Mucosa of descending colon (tissue), 3 donors: ENCODE data around the gene RNF141. TPM values are rescaled to one million over a fixed set of nuclear protein-coding genes. Genes with fewer than 3 reads are reported as not detected.

ENCODE experiments used
- ATAC-seq: fragments of 200-7000 bp; cut with Tn5 transposase; one replicate; pipeline ENCODE4 v1.9.1; 2020; ENCODE audit warnings: mild to moderate bottlenecking, moderate library complexity
- DNase-seq, 3 donors: peaks; one replicate each; pipeline ENCODE4 v3.0.0-alpha.2; 2020
- H3K36me3 ChIP-seq: fragments of 200-600 bp; one replicate; pipeline ENCODE4 v1.8.0; 2021; ENCODE audit warnings: low read depth, mild to moderate bottlenecking
- H3K4me1 ChIP-seq: fragments of 200-600 bp; one replicate; pipeline ENCODE4 v1.8.0; 2021; ENCODE audit warnings: low read depth, mild to moderate bottlenecking
- H3K4me3 ChIP-seq: fragments of 200-600 bp; one replicate; pipeline ENCODE4 v1.8.0; 2021; ENCODE audit warnings: mild to moderate bottlenecking
- H3K9me3 ChIP-seq: fragments of 200-600 bp; one replicate; pipeline ENCODE4 v1.8.0; 2021; ENCODE audit warnings: mild to moderate bottlenecking
- CTCF ChIP-seq: fragments of 200-600 bp; IDR thresholded peaks from one replicate; pipeline ENCODE4 v1.8.0; 2022; ENCODE audit warnings: antibody characterized with exemption, mild to moderate bottlenecking
- intact Hi-C, 2 donors: fragments of 100-400 bp; cut with DNase I in 1 of 2; cut with micrococcal nuclease in 1 of 2; formaldehyde crosslinking; loops; one replicate each; pipeline versions ENCODE4 v1.11.0 to v1.11.1; 2022; cut with DNase I, micrococcal nuclease
- total RNA-seq, 3 donors: library from RNA; stranded (reverse); fragmentation: NEBNext Ultra II Directional in 2 of 3; extraction: Animal tissue kit (Norgen Biotek cat#: 25700) in 2 of 3; gene quantifications; one replicate each; pipeline versions ENCODE4 v1.2.1 to v1.2.4, GENCODE V29; 2021 to 2023
- donor health status: DM: no; HTN: no; CAD: no; lungs with moderate emphysema.
- donor health status: DM: no; HTN: no; CAD: no.
- donor health status: DM: no; HTN: yes; CAD: no.

RNF141 gene
- total RNA-seq, 3 donors from 2014 or later = 32.8 to 35.5 (median 34.7) TPM

- intact Hi-C loops = no loop called here
- Histone ChIP-seq H3K4me3 (no peak overlapping the region), H3K9me3 (no peaks in the 10 kb centered on the region), H3K36me3 (no peaks in the 10 kb centered on the region), H3K4me1 (peaks cover 13% of the 10 kb centered on the region)
- no peak for DNase-seq
- TF ChIP-seq CTCF = no peak
- no peak for ATAC-seq
Observed at GRCh38 chr11:10484461-10485180, 56.4 kb downstream of the RNF141 start.

GRCh38 chr11:10483584-10483983 lies 57.4 kb downstream of the RNF141 start:
- Histone ChIP-seq H3K9me3 (no peaks in the 10 kb centered on the region), H3K4me1 (peaks cover 6% of the 10 kb centered on the region), H3K36me3 (no peaks in the 10 kb centered on the region), H3K4me3 (no peak overlapping the region)
- ATAC-seq (no peak), DNase-seq (no peak)
- TF ChIP-seq CTCF = no peak
- intact Hi-C loops = no loop called here

GRCh38 chr11:10483174-10483573 lies 57.8 kb downstream of the RNF141 start:
- peaks cover 3% of the 10 kb centered on the region for H3K4me1 ChIP-seq
- intact Hi-C loops = no loop called here
- no peak for TF ChIP-seq CTCF
- H3K36me3 ChIP-seq = no peaks in the 10 kb centered on the region
- no peak for ATAC-seq
- no peaks in the 10 kb centered on the region for H3K9me3 ChIP-seq
- no peak for DNase-seq
- no peak overlapping the region for H3K4me3 ChIP-seq

- no peak overlapping the region for H3K4me3 ChIP-seq
- intact Hi-C loops = no loop called here
- no peaks in the 10 kb centered on the region for H3K9me3 ChIP-seq
- TF ChIP-seq CTCF = no peak
- peaks cover 3% of the 10 kb centered on the region for H3K4me1 ChIP-seq
- no peaks in the 10 kb centered on the region for H3K36me3 ChIP-seq
- DNase-seq (no peak), ATAC-seq (no peak)
Observed at GRCh38 chr11:10481560-10482349, 59.2 kb downstream of the RNF141 start.

GRCh38 chr11:10480760-10481159 lies 60.2 kb downstream of the RNF141 start:
- intact Hi-C loops = no loop called here
- H3K36me3 ChIP-seq = no peaks in the 10 kb centered on the region
- H3K4me1 ChIP-seq = peaks cover 3% of the 10 kb centered on the region
- TF ChIP-seq CTCF = no peak
- no peak overlapping the region for H3K4me3 ChIP-seq
- no peaks in the 10 kb centered on the region for H3K9me3 ChIP-seq
- DNase-seq (no peak), ATAC-seq (no peak)
